Measurements from ENCODE around the gene SULT1B1. TPM values are rescaled to one million over a fixed set of nuclear protein-coding genes. Genes with fewer than 3 reads are reported as not detected.

The SULT1B1 gene
- total and polyA plus RNA-seq, 2 donors (not counting 3 experiments of a cell fraction or from before 2014, with no cell fraction given), result 45.0 to 59.5 TPM

DNA sequence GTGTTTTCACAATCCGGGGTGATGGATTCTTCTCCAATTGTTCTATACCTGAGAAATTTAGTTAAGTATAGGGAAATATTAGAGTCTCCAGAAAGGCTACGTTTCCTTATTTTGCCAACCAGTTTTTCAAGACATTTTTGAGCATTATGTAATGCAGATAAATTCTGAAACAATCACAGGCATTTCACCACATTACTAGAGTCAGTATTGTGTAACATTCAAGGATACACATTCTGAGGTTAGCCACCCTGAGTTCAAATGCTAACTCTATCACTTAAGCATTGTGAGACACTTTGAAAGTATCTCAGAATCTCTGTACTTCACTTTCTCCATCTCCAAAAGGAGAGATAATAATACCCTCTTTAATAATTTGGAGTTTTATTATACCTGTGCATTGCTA lies 10.6 kb downstream of the SULT1B1 start:
- Histone ChIP-seq H4K20me1 (replicated peaks; ENCODE audit: control insufficient read depth, extremely low read depth, insufficient read depth, low read length) (no peaks in the 10 kb centered on the region), H3K4me3 (replicated peaks in 1 of 3; ENCODE audit: insufficient read depth in 1 of 3, low read depth in 1 of 3, low read length in 3 of 3) (no peak overlapping the region), H3K79me2 (ENCODE audit: control insufficient read depth, insufficient read depth, low read length) (no peaks in the 10 kb centered on the region), H2AFZ (ENCODE audit: low read depth, low read length) (no peak overlapping the region), H3K9me1 (replicated peaks; ENCODE audit: control insufficient read depth, extremely low read depth, insufficient read depth, low read length) (no peaks in the 10 kb centered on the region), H3K27me3 (ENCODE audit: control insufficient read depth in 2 of 2, insufficient read depth in 2 of 2, low read length in 2 of 2) (no peaks in the 10 kb centered on the region), H3K4me1 (ENCODE audit: control insufficient read depth, extremely low read depth, insufficient read depth, low read length) (peaks cover 21% of the 10 kb centered on the region), H3K27ac (ENCODE audit: insufficient read depth, low read depth, low read length) (no peak overlapping the region), H3K9ac (replicated peaks; ENCODE audit: extremely low read depth, insufficient read depth, low read length) (no peak overlapping the region), H3K36me3 (ENCODE audit: control insufficient read depth in 2 of 2, extremely low read depth in 1 of 2, insufficient read depth in 2 of 2, low read length in 2 of 2) (peaks cover 7 to 9% of the 10 kb centered on the region in 2 experiments), H3K4me2 (ENCODE audit: insufficient read depth, low read length) (no peak overlapping the region), H3K9me3 (replicated peaks; ENCODE audit: control insufficient read depth, insufficient read depth, low read length) (no peaks in the 10 kb centered on the region)
- DNase-seq (ENCODE audit: low read depth, low spot score), result no peak
- no peak for TF ChIP-seq POLR2AphosphoS5 (IDR thresholded peaks at IDR 0.05; ENCODE audit: insufficient read depth, low read depth, low read length)
- no peak for TF ChIP-seq MYC (IDR thresholded peaks at IDR 0.05; ENCODE audit: low read depth, low read length)
- TF ChIP-seq EZH2 (IDR thresholded peaks at IDR 0.05; ENCODE audit: borderline replicate concordance, low read depth, low read length, severe bottlenecking), result no peak
- no peak for TF ChIP-seq MAX (IDR thresholded peaks at IDR 0.05; ENCODE audit: insufficient read depth, insufficient read length)
- no peak for TF ChIP-seq GATA2 (IDR thresholded peaks at IDR 0.05; ENCODE audit: insufficient read depth, insufficient read length, low read depth, low read length)
- no peak for TF ChIP-seq POLR2A (IDR thresholded peaks at IDR 0.05; ENCODE audit: low read depth, low read length)
- no peak for TF ChIP-seq JUN (IDR thresholded peaks at IDR 0.05; ENCODE audit: borderline replicate concordance, insufficient read depth, insufficient read length, low read depth)
- no peak for TF ChIP-seq CTCF (IDR thresholded peaks at IDR 0.05; ENCODE audit: extremely low read depth in 1 of 2, insufficient read depth in 1 of 2, low read depth in 1 of 2, low read length in 2 of 2)
- TF ChIP-seq FOS (IDR thresholded peaks at IDR 0.05; ENCODE audit: borderline replicate concordance, insufficient read depth, low read length), result no peak
- BruUV-seq (replicated peaks), result no TSS peak
- dilution Hi-C loops (cut with MboI; ENCODE audit: extremely low pct_ligation_motif_present, low sequenced_read_pairs) (no loop called here), intact Hi-C loops (cut with micrococcal nuclease) (loop anchor here (1.0 kb wide), 1 partner anchor 25 kb away; no protein-coding TSS in a partner anchor)
- ChIA-PET CTCF (no interaction called here), POLR2A (no interaction called here)
- FAIRE-seq, result no peak

Measured in endothelial cell of umbilical vein (primary cell).